K562 (cell line): Measurements from ENCODE around the gene MYL4. TPM values are rescaled to one million over a fixed set of nuclear protein-coding genes. Genes with fewer than 3 reads are reported as not detected.
A peak's percentile ranks its signal among the peaks of the same experiment; 100 is the strongest.

ENCODE experiments used
- ATAC-seq: fragments of 200-7000 bp; cut with Tn5 transposase; 3 replicates; pipeline ENCODE4 v1.9.1; 2020; ENCODE audit warnings: moderate library complexity
- BruUV-seq: library from RNA; stranded (reverse); fragments of 400-500 nt; replicated peaks from 2 replicates; lab custom pipeline; 2021; lab: Mats Ljungman, UMichigan
- CTCF ChIA-PET: fragments of 300-600 bp; formaldehyde crosslinking; extraction: SDS; loops from one replicate; lab custom pipeline; 2021; ENCODE audit warnings: low intra/inter-chr PET ratio; lab: Yijun Ruan, JAX
- POLR2A ChIA-PET: fragments of 300-600, 350-650 bp; sonication (Branson Sonifier 250); formaldehyde crosslinking; extraction: SDS; loops from one replicate; lab custom pipeline; 2021; ENCODE audit warnings: antibody characterized with exemption, inconsistent platforms; lab: Yijun Ruan, JAX
- DNase-seq, 4 experiments: peaks; one replicate each; pipeline versions ENCODE4 v3.0.0 to v3.0.0-alpha.2; 2011 to 2018; ENCODE audit warnings: low spot score in 3 of 4, mixed read lengths in 3 of 4; ENCODE audit errors: extremely low read depth in 1 of 4
- FAIRE-seq: peaks from 2 replicates; lab custom pipeline; 2011; peaks lifted over from hg19 to GRCh38; lab: Jason Lieb, UNC
- H2AFZ ChIP-seq: 2 replicates; pipeline ENCODE4 v1.6.0; 2011; ENCODE audit warnings: low read depth, low read length, control low read depth, inconsistent platforms
- H3K27ac ChIP-seq: fragments of 200-600 bp; 3 replicates; pipeline ENCODE4 v1.8.0; 2011; ENCODE audit warnings: low read depth, mild to moderate bottlenecking, control low read depth, inconsistent platforms, low read length, moderate library complexity, mixed read lengths; ENCODE audit errors: extremely low read depth
- H3K27me3 ChIP-seq, 2 experiments: fragments of 300-600 bp in 1 of 2; 2 replicates in 1 of 2; 3 replicates in 1 of 2; pipeline versions ENCODE4 v1.6.0 to v1.8.0; 2011; ENCODE audit warnings: inconsistent platforms in 2 of 2, low read length in 2 of 2, mild to moderate bottlenecking in 1 of 2, mixed read lengths in 1 of 2, moderate library complexity in 1 of 2; ENCODE audit not compliant: control insufficient read depth in 2 of 2, insufficient read depth in 2 of 2
- H3K36me3 ChIP-seq: fragments of 300-600 bp; 3 replicates; pipeline ENCODE4 v1.8.0; 2011; ENCODE audit warnings: mild to moderate bottlenecking, low read length, inconsistent platforms; ENCODE audit not compliant: control insufficient read depth, insufficient read depth
- H3K4me1 ChIP-seq, 2 experiments: fragments of 200-600 bp in 1 of 2; replicated peaks in 1 of 2; 2 replicates in 1 of 2; 3 replicates in 1 of 2; pipeline versions ENCODE4 v1.5.1 to v1.8.0; 2011; ENCODE audit warnings: inconsistent platforms in 2 of 2, low read length in 2 of 2, mild to moderate bottlenecking in 1 of 2, mixed read lengths in 1 of 2, moderate library complexity in 1 of 2; ENCODE audit not compliant: control insufficient read depth in 2 of 2, insufficient read depth in 2 of 2
- H3K4me2 ChIP-seq: 2 replicates; pipeline ENCODE4 v1.6.1; 2011; ENCODE audit warnings: low read length, control low read depth, inconsistent platforms, mixed read lengths; ENCODE audit not compliant: insufficient read depth
- H3K4me3 ChIP-seq: fragments of 200-600 bp; sonication (generic), shearing (Covaris generic); 2 replicates; pipeline ENCODE4 v1.5.1; 2016; ENCODE audit warnings: control low read depth, inconsistent platforms
- H3K79me2 ChIP-seq: fragments of 200-600 bp; 3 replicates; pipeline ENCODE4 v1.8.0; 2011; ENCODE audit warnings: low read length, inconsistent platforms; ENCODE audit not compliant: control insufficient read depth, insufficient read depth
- H3K9ac ChIP-seq, 2 experiments: 2 replicates each; pipeline versions ENCODE4 v1.6.0 to v1.6.1; 2011; ENCODE audit warnings: low read depth in 2 of 2, low read length in 2 of 2, control low read depth in 1 of 2, inconsistent platforms in 1 of 2, mild to moderate bottlenecking in 1 of 2, mixed read lengths in 1 of 2; ENCODE audit not compliant: insufficient read depth in 1 of 2
- H3K9me1 ChIP-seq: one replicate; pipeline ENCODE4 v1.6.0; 2011; ENCODE audit warnings: inconsistent platforms, mild to moderate bottlenecking, low read length, moderate library complexity; ENCODE audit not compliant: control insufficient read depth, insufficient read depth
- H3K9me3 ChIP-seq: replicated peaks from 2 replicates; pipeline ENCODE4 v1.5.1; 2011; ENCODE audit warnings: low read depth, low read length, inconsistent platforms; ENCODE audit not compliant: control insufficient read depth, insufficient read depth
- H4K20me1 ChIP-seq: replicated peaks from 2 replicates; pipeline ENCODE4 v1.6.1; 2011; ENCODE audit warnings: low read length, inconsistent platforms, mixed read lengths; ENCODE audit not compliant: control insufficient read depth, insufficient read depth
- CBX3 ChIP-seq, 2 experiments: IDR thresholded peaks; 1 replicate in 1 of 2; 2 replicates in 1 of 2; pipeline ENCODE4 v1.6.1; 2012; ENCODE audit warnings: inconsistent platforms in 2 of 2, low read length in 2 of 2, borderline replicate concordance in 1 of 2, control low read depth in 1 of 2
- CEBPB ChIP-seq: fragments of 450-650 bp; IDR thresholded peaks from 2 replicates; pipeline ENCODE4 v1.6.1; 2016; ENCODE audit warnings: missing genetic modification characterization, missing compliant biosample characterization
- NR2C1 ChIP-seq, 2 experiments: fragments of 450-650 bp; IDR thresholded peaks; 2 replicates each; pipeline ENCODE4 v1.6.1; 2017; ENCODE audit warnings: mild to moderate bottlenecking in 2 of 2, antibody characterized with exemption in 1 of 2, inconsistent platforms in 1 of 2, missing compliant biosample characterization in 1 of 2, missing genetic modification characterization in 1 of 2
- PTTG1 ChIP-seq: fragments of 450-650 bp; IDR thresholded peaks from 2 replicates; pipeline ENCODE4 v1.6.1; 2016; ENCODE audit warnings: low read depth, mild to moderate bottlenecking, missing genetic modification characterization, missing compliant biosample characterization
- SP1 ChIP-seq: sonication (generic); formaldehyde crosslinking; IDR thresholded peaks from 2 replicates; pipeline ENCODE4 v1.8.1; 2022; ENCODE audit warnings: mild to moderate bottlenecking, missing genetic modification reagents
- ZNF668 ChIP-seq: fragments of 250-450 bp; sonication (Bioruptor Pico); IDR thresholded peaks from 2 replicates; pipeline ENCODE4 v1.8.0; 2022; ENCODE audit warnings: mild to moderate bottlenecking, inconsistent platforms
- WGBS: fragments of 100-300 bp; shearing (Covaris generic); methylation state at CpG from one replicate; pipeline ENCODE4 v1.1.6; 2016; ENCODE audit warnings: low coverage, mixed read lengths; ENCODE audit not compliant: insufficient coverage; ENCODE audit errors: missing lambda C conversion rate; 5-methylcytosine and 5-hydroxymethylcytosine counted together
- in situ Hi-C: fragments of 300-500 bp; cut with MboI; formaldehyde crosslinking; loops from 4 replicates; pipeline ENCODE4 v1.15.0; 2018; ENCODE audit warnings: inconsistent platforms, mixed read lengths
- intact Hi-C: fragments of 100-400 bp; cut with micrococcal nuclease; formaldehyde crosslinking; loops from 2 replicates; pipeline ENCODE4 v1.14.2; 2022
- polyA plus RNA-seq, 8 experiments: library from polyadenylated mRNA; depleted of rRNA in 4 of 8; stranded (reverse) in 5 of 8; unstranded in 3 of 8; fragments of >200 nt; fragmentation: Nextera tagmentation in 2 of 8; fragmentation: Illumina TruSeq in 1 of 8; extraction: Ambion mirVana in 2 of 8; extraction: Trizol in 1 of 8; gene quantifications; 2 replicates each; pipeline versions ENCODE4 v1.2.1 to v1.2.3, GENCODE V29; 2011 to 2014; ENCODE audit warnings: inconsistent platforms in 1 of 8, missing spikeins in 1 of 8
- total RNA-seq, 7 experiments: library from RNA; depleted of rRNA in 6 of 7; stranded (reverse); fragments of >200 nt in 6 of 7; fragmentation: Illumina TruSeq in 2 of 7; extraction: Trizol in 2 of 7; gene quantifications; 2 replicates each; pipeline versions ENCODE4 v1.2.1 to v1.2.3, GENCODE V29; 2011 to 2021; ENCODE audit warnings: low replicate concordance in 1 of 7

The MYL4 gene
- total and polyA plus RNA-seq, 9 of the 15 experiments (the other 6 are each of a cell fraction or from before 2014, with no cell fraction given), result 117 to 423 (median 221) TPM

DNA sequence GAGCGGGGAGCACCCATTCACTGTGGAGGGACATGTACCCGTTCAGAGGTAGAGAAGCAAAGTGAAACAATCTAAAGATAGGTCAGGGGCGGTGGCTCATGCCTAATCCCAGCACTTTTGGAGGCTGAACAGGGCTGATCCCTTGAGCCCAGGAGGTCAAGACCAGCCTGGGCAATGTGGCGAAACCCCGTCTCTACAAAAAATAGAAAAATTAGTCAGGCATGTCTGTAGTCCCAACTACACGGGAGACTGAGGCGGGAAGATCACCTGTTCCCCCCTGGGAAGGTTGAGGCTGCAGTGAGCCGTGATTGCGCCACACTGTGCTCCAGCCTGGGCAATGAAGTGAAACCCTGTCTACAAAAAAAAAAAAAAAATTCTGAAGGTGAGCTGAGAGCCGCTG lies 21.7 kb downstream of the MYL4 start:
- intact Hi-C loops (loop anchor here (1.0 to 2.0 kb wide), 3 partner anchors 58 to 384 kb away; no protein-coding TSS in a partner anchor), in situ Hi-C loops (loop anchor here (5.0 kb wide), 1 partner anchor 81 kb away; no protein-coding TSS in a partner anchor)
- no peak overlapping the region for H3K4me3 ChIP-seq

DNA sequence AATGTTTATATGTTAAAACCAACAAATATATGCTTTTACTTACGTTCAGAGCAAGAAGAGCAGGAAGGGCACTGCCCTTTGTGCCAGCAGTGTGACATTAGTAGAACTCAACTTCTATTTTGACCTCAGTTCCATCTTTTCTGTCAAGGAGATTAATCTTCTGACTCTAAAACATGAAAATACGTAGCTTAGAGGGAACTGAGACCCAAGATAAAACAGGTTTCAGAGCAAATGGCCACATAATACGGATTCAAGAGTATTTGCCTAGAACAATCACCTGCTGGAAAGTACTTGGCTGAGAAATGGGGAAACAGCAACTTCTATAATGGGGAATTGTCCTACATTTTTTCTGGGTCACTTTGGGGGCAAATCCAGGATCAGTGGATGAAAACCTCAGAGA lies 22.2 kb downstream of the MYL4 start:
- 0 out of 3 replicates have a peak, but pooled peaks cover under 1% of the 10 kb centered on the region for H3K36me3 ChIP-seq
- ChIA-PET CTCF (interaction anchor here (3.7 kb wide), 1 partner anchor 84 kb away, joined by 58 read pairs; no protein-coding TSS in a partner anchor), POLR2A (interaction anchor here (0.6 to 1.3 kb wide), 3 partner anchors 11 to 232 kb away, joined by 3 to 5 read pairs (median 4); no protein-coding TSS in a partner anchor)
- peaks cover 5 to 18% of the 10 kb centered on the region in 2 experiments; a peak in 3 of 5 replicates for H3K4me1 ChIP-seq
- DNase-seq (no peak), FAIRE-seq (no peak), ATAC-seq (no peak)
- in situ Hi-C loops (loop anchor here (5.0 kb wide), 1 partner anchor 81 kb away; no protein-coding TSS in a partner anchor), intact Hi-C loops (loop anchor here (2.0 kb wide), 2 partner anchors 57 to 383 kb away; no protein-coding TSS in a partner anchor)
- no peaks in the 10 kb centered on the region for H4K20me1 ChIP-seq
- WGBS, result 48% methylated on average over 3 of the region's 3 CpGs
- H3K9me1 ChIP-seq, result no peaks in the 10 kb centered on the region
- H3K9me3 ChIP-seq, result no peaks in the 10 kb centered on the region
- no peak overlapping the region for H3K4me2 ChIP-seq
- no TSS peak for BruUV-seq
- TF ChIP-seq ZNF668 (CRISPR knock-in tag), result no peak
- no peak for TF ChIP-seq PTTG1 (tag)
- no peak for TF ChIP-seq CBX3 (IDR thresholded peaks at IDR 0.05; ENCODE audit: borderline replicate concordance in 1 of 2, low read length in 2 of 2)
- TF ChIP-seq SP1 (CRISPR knock-in tag), result no peak
- H3K27me3 ChIP-seq, result no peaks in the 10 kb centered on the region
- H3K79me2 ChIP-seq, result no peaks in the 10 kb centered on the region
- H3K9ac ChIP-seq, result no peak overlapping the region
- H3K27ac ChIP-seq, result no peak overlapping the region
- no peak overlapping the region for H3K4me3 ChIP-seq
- 0 out of 2 replicates have a peak overlapping the region, but pooled peaks have one; percentile 17 for H2AFZ ChIP-seq

More for the DNA sequence above, 21.7 kb downstream of the MYL4 start:
- Histone ChIP-seq H2AFZ (peak overlapping the region; percentile 86), H3K9ac (no peak overlapping the region), H3K36me3 (0 out of 3 replicates have a peak, but pooled peaks cover 2% of the 10 kb centered on the region), H3K9me3 (no peaks in the 10 kb centered on the region), H3K27ac (no peak overlapping the region), H3K27me3 (no peaks in the 10 kb centered on the region), H4K20me1 (no peaks in the 10 kb centered on the region), H3K79me2 (no peaks in the 10 kb centered on the region), H3K4me2 (no peak overlapping the region; the same call in 1 of the 2 replicates), H3K4me1 (peaks cover 5 to 18% of the 10 kb centered on the region in 2 experiments; a peak in 3 of 5 replicates), H3K9me1 (no peaks in the 10 kb centered on the region)
- peak; percentile 87 for TF ChIP-seq CEBPB (tag)
- TF ChIP-seq NR2C1 (IDR thresholded peaks at IDR 0.05), result no peak
- TF ChIP-seq NR2C1 (tag; IDR thresholded peaks at IDR 0.05), result no peak
- BruUV-seq, result no TSS peak
- DNase-seq, result no peak
- WGBS, result 58% methylated on average over 8 of the region's 10 CpGs
- no peak for FAIRE-seq
- ChIA-PET POLR2A (interaction anchor here (0.9 to 1.3 kb wide), 3 partner anchors 12 to 232 kb away, joined by 4 to 5 read pairs (median 4); no protein-coding TSS in a partner anchor), CTCF (interaction anchor here (2.3 to 3.7 kb wide), 2 partner anchors 84 to 385 kb away, joined by 13 to 58 read pairs; no protein-coding TSS in a partner anchor)
- ATAC-seq, result peak; percentile 30; the same call in 1 of the 3 replicates
